Activated B cell treated with CpG ODN at 0.5 μM for 24 hours (primary cell): Measurements from ENCODE around the gene CAMTA1. TPM values are rescaled to one million over a fixed set of nuclear protein-coding genes. Genes with fewer than 3 reads are reported as not detected.

ENCODE experiments used
- ATAC-seq: fragments of 200-7000 bp; cut with Tn5 transposase; one replicate; pipeline ENCODE4 v1.10.0; 2021; ENCODE audit warnings: low read depth, mild to moderate bottlenecking, moderate library complexity
- CTCF ChIA-PET: fragments of 350-600 bp; sonication (Branson Sonifier 250); formaldehyde crosslinking; loops from one replicate; lab custom pipeline; 2021; ENCODE audit warnings: antibody characterized with exemption; lab: Charles Lee
- POLR2A ChIA-PET: fragments of 350-600 bp; sonication (Branson Sonifier 250); formaldehyde crosslinking; loops from one replicate; lab custom pipeline; 2021; ENCODE audit warnings: antibody characterized with exemption; lab: Charles Lee
- DNase-seq: peaks from one replicate; pipeline ENCODE4 v3.0.0; 2022
- H3K27ac Mint-ChIP-seq: one replicate; pipeline ENCODE4 v1.8.0; 2020; ENCODE audit warnings: mixed read lengths
- H3K27me3 Mint-ChIP-seq: one replicate; pipeline ENCODE4 v1.8.0; 2021; ENCODE audit warnings: mixed read lengths
- H3K36me3 Mint-ChIP-seq: one replicate; pipeline ENCODE4 v1.8.0; 2021; ENCODE audit warnings: low read depth, mixed read lengths
- H3K4me1 Mint-ChIP-seq: one replicate; pipeline ENCODE4 v1.8.0; 2021; ENCODE audit warnings: mixed read lengths
- H3K4me3 Mint-ChIP-seq: one replicate; pipeline ENCODE4 v1.8.0; 2020; ENCODE audit warnings: mild to moderate bottlenecking, mixed read lengths
- H3K9me3 Mint-ChIP-seq: one replicate; pipeline ENCODE4 v1.8.0; 2020; ENCODE audit warnings: mixed read lengths
- intact Hi-C: fragments of 100-400 bp; cut with micrococcal nuclease; formaldehyde crosslinking; loops from one replicate; pipeline ENCODE4 v1.15.1; 2024
- total RNA-seq: library from RNA; stranded (reverse); gene quantifications from 2 replicates; pipeline ENCODE4 v1.2.3, GENCODE V29; 2022
- TF ChIP-seq, protein P1 (sequence below): fragments of 200-600 bp; IDR thresholded peaks from one replicate; pipeline ENCODE4 v1.8.0; 2022; ENCODE audit warnings: antibody characterized with exemption, mild to moderate bottlenecking

CAMTA1 gene
- total RNA-seq, 1 donor from 2014 or later: 49.8 TPM

DNA sequence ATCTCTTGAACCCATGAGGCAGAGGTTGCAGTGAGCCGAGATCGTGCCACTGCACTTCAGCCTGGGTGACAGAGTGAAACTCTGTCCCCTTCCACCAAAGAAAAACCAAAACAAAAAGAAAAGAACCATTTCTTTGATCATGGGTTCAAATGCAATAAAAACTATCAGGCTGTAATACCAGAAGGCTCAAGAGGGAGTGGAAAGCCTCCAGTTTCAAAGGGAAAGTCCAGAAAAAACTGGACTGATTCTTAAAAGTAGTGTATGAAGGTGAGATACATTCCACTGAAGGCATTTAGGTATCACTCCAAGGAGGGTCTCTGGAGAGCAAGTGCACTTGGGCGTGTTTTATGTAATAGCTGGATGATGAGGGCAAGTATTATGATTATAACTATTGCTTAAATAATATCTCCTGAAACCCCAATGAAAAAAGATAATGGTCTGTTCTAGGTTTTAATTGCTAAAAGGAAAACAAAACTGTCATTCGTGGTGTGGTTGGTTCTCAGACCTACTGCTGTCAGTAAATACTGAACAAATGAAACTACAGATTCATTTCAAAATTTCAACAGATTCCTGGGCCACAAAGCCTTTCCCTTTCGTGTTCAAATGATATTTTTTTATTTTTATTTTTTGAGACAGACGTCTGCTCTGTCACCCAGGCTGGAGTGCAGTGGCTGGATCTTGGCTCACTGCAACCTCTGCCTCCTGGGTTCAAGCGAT lies 6.0 kb upstream of the CAMTA1 start:
- Mint-ChIP-seq H3K27me3 (no peaks in the 10 kb centered on the region), H3K9me3 (peaks cover 2% of the 10 kb centered on the region), H3K4me1 (peaks cover 44% of the 10 kb centered on the region), H3K4me3 (no peak overlapping the region), H3K27ac (no peak overlapping the region), H3K36me3 (peaks cover under 1% of the 10 kb centered on the region)
- ATAC-seq: no peak
- TF ChIP-seq, protein P1, sequence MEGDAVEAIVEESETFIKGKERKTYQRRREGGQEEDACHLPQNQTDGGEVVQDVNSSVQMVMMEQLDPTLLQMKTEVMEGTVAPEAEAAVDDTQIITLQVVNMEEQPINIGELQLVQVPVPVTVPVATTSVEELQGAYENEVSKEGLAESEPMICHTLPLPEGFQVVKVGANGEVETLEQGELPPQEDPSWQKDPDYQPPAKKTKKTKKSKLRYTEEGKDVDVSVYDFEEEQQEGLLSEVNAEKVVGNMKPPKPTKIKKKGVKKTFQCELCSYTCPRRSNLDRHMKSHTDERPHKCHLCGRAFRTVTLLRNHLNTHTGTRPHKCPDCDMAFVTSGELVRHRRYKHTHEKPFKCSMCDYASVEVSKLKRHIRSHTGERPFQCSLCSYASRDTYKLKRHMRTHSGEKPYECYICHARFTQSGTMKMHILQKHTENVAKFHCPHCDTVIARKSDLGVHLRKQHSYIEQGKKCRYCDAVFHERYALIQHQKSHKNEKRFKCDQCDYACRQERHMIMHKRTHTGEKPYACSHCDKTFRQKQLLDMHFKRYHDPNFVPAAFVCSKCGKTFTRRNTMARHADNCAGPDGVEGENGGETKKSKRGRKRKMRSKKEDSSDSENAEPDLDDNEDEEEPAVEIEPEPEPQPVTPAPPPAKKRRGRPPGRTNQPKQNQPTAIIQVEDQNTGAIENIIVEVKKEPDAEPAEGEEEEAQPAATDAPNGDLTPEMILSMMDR: no peak
- ChIA-PET POLR2A (no interaction called here), CTCF (no interaction called here)
- intact Hi-C loops: no loop called here
- DNase-seq: no peak

DNA sequence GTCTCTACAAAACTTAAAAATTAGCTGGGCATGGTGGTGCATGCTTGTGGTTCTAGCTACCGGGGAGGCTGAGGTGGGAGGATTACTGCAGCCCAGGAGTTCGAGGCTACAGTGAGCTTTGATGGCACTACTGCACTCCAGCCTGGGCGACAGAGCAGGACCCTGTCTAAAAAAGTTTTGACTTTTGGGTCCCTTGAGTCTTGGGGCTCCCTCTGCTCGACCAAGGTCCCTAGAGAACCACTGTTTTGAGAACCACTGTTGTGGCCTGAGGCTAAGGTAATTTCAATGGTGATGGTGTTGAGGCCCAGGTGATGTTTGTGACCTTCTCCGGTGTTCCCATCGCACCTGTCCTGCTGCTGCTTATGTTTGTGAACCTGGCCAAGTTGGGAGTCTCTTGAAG lies 3.1 kb upstream of the CAMTA1 start:
- intact Hi-C loops: loop anchor here (5.0 to 10.0 kb wide), 2 partner anchors 40 to 923 kb away; no protein-coding TSS in a partner anchor
- H3K9me3 Mint-ChIP-seq: no peaks in the 10 kb centered on the region
- TF ChIP-seq, protein P1: no peak
- H3K27ac Mint-ChIP-seq: peak overlapping the region; percentile 41
- H3K36me3 Mint-ChIP-seq: peaks cover 9% of the 10 kb centered on the region
- peaks cover 46% of the 10 kb centered on the region for H3K4me1 Mint-ChIP-seq
- DNase-seq: no peak
- H3K27me3 Mint-ChIP-seq: no peaks in the 10 kb centered on the region
- ChIA-PET CTCF (interaction anchor here (1.1 to 1.2 kb wide), 2 partner anchors 63 to 64 kb away, joined by 3 read pairs; no protein-coding TSS in a partner anchor), POLR2A (interaction anchor here (1.2 to 3.9 kb wide), 2 partner anchors 11 to 25 kb away, joined by 3 to 36 read pairs; no protein-coding TSS in a partner anchor)
- no peak overlapping the region for H3K4me3 Mint-ChIP-seq
- ATAC-seq: no peak

DNA sequence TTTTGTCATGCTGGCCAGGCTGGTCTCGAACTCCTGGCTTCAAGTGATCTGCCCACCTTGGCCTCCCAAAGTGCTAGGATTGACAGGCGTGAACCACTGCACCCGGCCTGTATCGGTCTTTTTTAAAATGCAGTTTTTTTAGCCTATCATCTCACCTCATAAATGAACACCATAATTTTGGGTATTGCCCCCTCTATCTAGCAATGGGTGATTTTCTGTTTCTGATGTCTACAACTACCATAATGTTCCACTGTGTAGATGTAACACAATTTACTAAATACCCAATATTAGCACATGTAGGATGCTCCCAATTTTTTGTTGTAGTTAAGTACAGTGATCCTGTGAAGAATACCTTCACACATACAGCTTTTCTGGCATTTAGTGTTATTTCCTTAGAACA lies 2.0 kb upstream of the CAMTA1 start:
- intact Hi-C loops: loop anchor here (5.0 to 10.0 kb wide), 2 partner anchors 41 to 922 kb away; no protein-coding TSS in a partner anchor
- H3K36me3 Mint-ChIP-seq: peaks cover 15% of the 10 kb centered on the region
- no peaks in the 10 kb centered on the region for H3K9me3 Mint-ChIP-seq
- peak overlapping the region; percentile 89 for H3K27ac Mint-ChIP-seq
- ATAC-seq (no peak), DNase-seq (no peak)
- POLR2A ChIA-PET: interaction anchor here (0.6 to 3.9 kb wide), 3 partner anchors 12 to 107 kb away, joined by 3 to 36 read pairs (median 4); no protein-coding TSS in a partner anchor
- H3K4me3 Mint-ChIP-seq: peak overlapping the region; percentile 87
- TF ChIP-seq, protein P1: no peak
- no peaks in the 10 kb centered on the region for H3K27me3 Mint-ChIP-seq
- H3K4me1 Mint-ChIP-seq: peaks cover 43% of the 10 kb centered on the region
- CTCF ChIA-PET: interaction anchor here (1.1 to 1.2 kb wide), 2 partner anchors 64 to 65 kb away, joined by 3 read pairs; no protein-coding TSS in a partner anchor

DNA sequence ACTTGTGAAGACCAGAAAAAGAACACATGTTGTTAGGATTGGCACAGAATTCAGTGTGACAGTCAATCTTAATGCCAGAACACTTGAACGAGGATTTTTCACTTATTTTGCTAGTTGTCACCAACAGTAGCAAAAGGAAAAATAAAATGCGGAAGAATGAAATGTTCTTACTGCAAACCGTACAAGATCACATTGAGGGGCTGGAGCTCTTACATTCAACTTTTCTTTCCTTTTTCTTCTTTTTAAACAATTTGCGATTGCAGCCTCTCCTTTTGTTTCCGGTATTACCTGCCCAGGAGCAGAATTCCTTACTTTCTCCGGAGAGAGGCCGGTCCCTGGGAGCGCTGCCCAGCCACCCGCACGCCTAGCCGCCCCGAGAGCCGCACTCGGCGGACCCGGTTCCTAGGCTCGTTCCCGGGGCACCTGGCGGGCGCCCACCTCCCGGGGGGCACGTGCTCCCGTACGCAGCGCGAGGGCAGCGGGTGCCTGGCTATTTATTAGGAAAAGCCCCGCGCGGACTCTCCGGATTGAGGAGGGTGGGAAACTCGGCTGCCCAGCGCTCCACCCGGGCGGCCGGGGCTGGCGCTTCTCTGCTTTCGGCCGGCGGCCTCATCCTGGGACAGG lies 1.2 kb upstream of the CAMTA1 start:
- CTCF ChIA-PET: interaction anchor here (1.0 to 1.6 kb wide), 3 partner anchors 65 to 294 kb away, joined by 3 to 6 read pairs (median 4); partner anchors contain the start of gene DNAJC11
- H3K27ac Mint-ChIP-seq: peak overlapping the region; percentile 89
- intact Hi-C loops: loop anchor here (2.0 to 10.0 kb wide), 6 partner anchors 13 to 921 kb away; partner anchors contain the start of genes NOL9, TAS1R1 and THAP3
- DNase-seq: no peak
- H3K4me1 Mint-ChIP-seq: peaks cover 46% of the 10 kb centered on the region
- peak overlapping the region; percentile 87 for H3K4me3 Mint-ChIP-seq
- no peak for ATAC-seq
- H3K36me3 Mint-ChIP-seq: peaks cover 21% of the 10 kb centered on the region
- H3K27me3 Mint-ChIP-seq: no peaks in the 10 kb centered on the region
- POLR2A ChIA-PET: interaction anchor here (0.8 to 3.9 kb wide), 9 partner anchors 13 to 204 kb away, joined by 3 to 36 read pairs (median 8); partner anchors contain the start of genes DNAJC11, KLHL21, PHF13 and ZBTB48
- H3K9me3 Mint-ChIP-seq: no peaks in the 10 kb centered on the region
- TF ChIP-seq, protein P1: no peak
